ENCODE results near the gene CD2BP2. TPM values are rescaled to one million over a fixed set of nuclear protein-coding genes. Genes with fewer than 3 reads are reported as not detected.

Gene CD2BP2
- total and polyA plus RNA-seq, 2 donors (not counting 1 experiment from before 2014, with no cell fraction given) = 35.2 to 45.5 TPM

- no peaks in the 10 kb centered on the region for H3K27me3 ChIP-seq (ENCODE audit: control insufficient read depth, insufficient read depth, low read length)
- TF ChIP-seq, protein P1, sequence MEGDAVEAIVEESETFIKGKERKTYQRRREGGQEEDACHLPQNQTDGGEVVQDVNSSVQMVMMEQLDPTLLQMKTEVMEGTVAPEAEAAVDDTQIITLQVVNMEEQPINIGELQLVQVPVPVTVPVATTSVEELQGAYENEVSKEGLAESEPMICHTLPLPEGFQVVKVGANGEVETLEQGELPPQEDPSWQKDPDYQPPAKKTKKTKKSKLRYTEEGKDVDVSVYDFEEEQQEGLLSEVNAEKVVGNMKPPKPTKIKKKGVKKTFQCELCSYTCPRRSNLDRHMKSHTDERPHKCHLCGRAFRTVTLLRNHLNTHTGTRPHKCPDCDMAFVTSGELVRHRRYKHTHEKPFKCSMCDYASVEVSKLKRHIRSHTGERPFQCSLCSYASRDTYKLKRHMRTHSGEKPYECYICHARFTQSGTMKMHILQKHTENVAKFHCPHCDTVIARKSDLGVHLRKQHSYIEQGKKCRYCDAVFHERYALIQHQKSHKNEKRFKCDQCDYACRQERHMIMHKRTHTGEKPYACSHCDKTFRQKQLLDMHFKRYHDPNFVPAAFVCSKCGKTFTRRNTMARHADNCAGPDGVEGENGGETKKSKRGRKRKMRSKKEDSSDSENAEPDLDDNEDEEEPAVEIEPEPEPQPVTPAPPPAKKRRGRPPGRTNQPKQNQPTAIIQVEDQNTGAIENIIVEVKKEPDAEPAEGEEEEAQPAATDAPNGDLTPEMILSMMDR (conservative IDR thresholded peaks at IDR 0.05 in 1 of 2, IDR thresholded peaks at IDR 0.05 in 1 of 2; ENCODE audit: low read depth in 1 of 2, low read length in 2 of 2) = no peak
- TF ChIP-seq EZH2 (IDR thresholded peaks at IDR 0.05; ENCODE audit: low read length, missing control alignments) = no peak
- no peaks in the 10 kb centered on the region for H3K9me3 ChIP-seq (ENCODE audit: control insufficient read depth, insufficient read depth, low read depth, low read length)
- H3K4me2 ChIP-seq (ENCODE audit: extremely low read depth, insufficient read depth, low read length) = peak overlapping the region; percentile 76
- peaks cover 35% of the 10 kb centered on the region for H3K79me2 ChIP-seq (ENCODE audit: control insufficient read depth, insufficient read depth, low read length)
- peak overlapping the region; percentile 12 to 97 (median 72) for H3K4me3 ChIP-seq (replicated peaks in 1 of 4; ENCODE audit: control extremely low read depth in 1 of 4, insufficient read depth in 1 of 4, low read depth in 3 of 4, low read length in 4 of 4)
- H2AFZ ChIP-seq (ENCODE audit: low read length) = no peak overlapping the region
- no peaks in the 10 kb centered on the region for H4K20me1 ChIP-seq (ENCODE audit: control insufficient read depth, extremely low read depth, insufficient read depth, low read length)
- DNase-seq (ENCODE audit: low read depth in 2 of 2) = no peak
- peaks cover 31% of the 10 kb centered on the region for H3K4me1 ChIP-seq (ENCODE audit: control insufficient read depth, extremely low read depth, insufficient read depth, low read length)
- H3K27ac ChIP-seq (ENCODE audit: insufficient read depth, low read length) = peak overlapping the region; percentile 95
- peaks cover 35% of the 10 kb centered on the region for H3K36me3 ChIP-seq (ENCODE audit: control insufficient read depth, insufficient read depth, low read length)
- peak overlapping the region; percentile 79 for H3K9ac ChIP-seq (ENCODE audit: insufficient read depth, low read length)
Measured at GRCh38 chr16:30355954-30356308, 823 bp upstream of the CD2BP2 start.

GRCh38 chr16:30354423-30355143, 525 bp downstream of the CD2BP2 start:
- H3K79me2 ChIP-seq (ENCODE audit: control insufficient read depth, insufficient read depth, low read length) = peaks cover 25% of the 10 kb centered on the region
- H2AFZ ChIP-seq (ENCODE audit: low read length) = peak overlapping the region; percentile 71
- no peaks in the 10 kb centered on the region for H4K20me1 ChIP-seq (ENCODE audit: control insufficient read depth, extremely low read depth, insufficient read depth, low read length)
- TF ChIP-seq EZH2 (IDR thresholded peaks at IDR 0.05; ENCODE audit: low read length, missing control alignments) = no peak
- TF ChIP-seq, protein P1 (conservative IDR thresholded peaks at IDR 0.05 in 1 of 2, IDR thresholded peaks at IDR 0.05 in 1 of 2; ENCODE audit: low read depth in 1 of 2, low read length in 2 of 2) = no peak
- peak overlapping the region; percentile 78 to 97 (median 95) for H3K4me3 ChIP-seq (replicated peaks in 1 of 4; ENCODE audit: control extremely low read depth in 1 of 4, insufficient read depth in 1 of 4, low read depth in 3 of 4, low read length in 4 of 4)
- no peaks in the 10 kb centered on the region for H3K9me3 ChIP-seq (ENCODE audit: control insufficient read depth, insufficient read depth, low read depth, low read length)
- peak in 1 of 2 donors; percentile 20 for DNase-seq (ENCODE audit: low read depth in 2 of 2)
- H3K9ac ChIP-seq (ENCODE audit: insufficient read depth, low read length) = peak overlapping the region; percentile 98
- no peaks in the 10 kb centered on the region for H3K27me3 ChIP-seq (ENCODE audit: control insufficient read depth, insufficient read depth, low read length)
- peak overlapping the region; percentile 99 for H3K4me2 ChIP-seq (ENCODE audit: extremely low read depth, insufficient read depth, low read length)
- H3K27ac ChIP-seq (ENCODE audit: insufficient read depth, low read length) = peak overlapping the region; percentile 95
- H3K4me1 ChIP-seq (ENCODE audit: control insufficient read depth, extremely low read depth, insufficient read depth, low read length) = peaks cover 31% of the 10 kb centered on the region
- H3K36me3 ChIP-seq (ENCODE audit: control insufficient read depth, insufficient read depth, low read length) = peaks cover 37% of the 10 kb centered on the region

DNA sequence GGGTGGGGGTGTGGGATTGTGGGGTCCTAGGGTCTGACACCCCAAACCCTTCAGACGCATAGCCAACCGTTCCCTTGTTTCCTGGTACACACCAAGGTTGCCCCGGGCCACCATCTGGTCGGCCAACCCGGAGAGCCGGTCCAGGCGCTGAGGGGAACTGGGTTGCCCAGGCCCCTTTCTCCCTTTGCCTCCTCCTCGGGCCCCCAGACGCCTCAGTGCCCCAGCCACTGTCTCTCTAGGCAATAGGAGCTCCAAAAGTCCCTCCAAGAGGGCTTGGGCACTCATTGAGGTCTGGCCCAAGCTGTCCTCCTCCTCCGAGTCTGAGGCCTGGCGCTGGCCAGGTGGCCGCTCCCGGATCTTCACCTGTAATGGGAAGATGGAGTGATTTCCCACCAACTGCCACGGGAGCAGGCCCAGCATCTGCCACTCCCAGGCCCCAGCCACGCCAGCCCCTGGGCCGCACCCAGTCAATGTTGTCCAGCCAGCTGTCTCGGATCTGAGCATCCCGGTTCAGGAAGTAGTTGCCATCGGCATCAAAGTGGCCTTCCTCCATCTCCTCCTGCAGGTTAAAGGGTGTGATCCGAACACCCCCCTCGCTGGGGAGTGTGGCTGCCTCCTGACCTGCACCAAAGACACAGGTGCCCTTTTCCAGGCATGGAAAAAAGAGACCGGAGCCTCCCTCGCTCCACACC, 1.5 kb downstream of the CD2BP2 start:
- no peak for DNase-seq (ENCODE audit: low read depth in 2 of 2)
- H3K4me3 ChIP-seq (replicated peaks in 1 of 4; ENCODE audit: control extremely low read depth in 1 of 4, insufficient read depth in 1 of 4, low read depth in 3 of 4, low read length in 4 of 4) = peak overlapping the region; percentile 78 to 97 (median 95)
- TF ChIP-seq, protein P1 (conservative IDR thresholded peaks at IDR 0.05 in 1 of 2, IDR thresholded peaks at IDR 0.05 in 1 of 2; ENCODE audit: low read depth in 1 of 2, low read length in 2 of 2) = no peak
- TF ChIP-seq EZH2 (IDR thresholded peaks at IDR 0.05; ENCODE audit: low read length, missing control alignments) = no peak
- H3K27me3 ChIP-seq (ENCODE audit: control insufficient read depth, insufficient read depth, low read length) = no peaks in the 10 kb centered on the region
- peaks cover 21% of the 10 kb centered on the region for H3K79me2 ChIP-seq (ENCODE audit: control insufficient read depth, insufficient read depth, low read length)
- no peaks in the 10 kb centered on the region for H4K20me1 ChIP-seq (ENCODE audit: control insufficient read depth, extremely low read depth, insufficient read depth, low read length)
- H2AFZ ChIP-seq (ENCODE audit: low read length) = no peak overlapping the region
- peak overlapping the region; percentile 95 for H3K27ac ChIP-seq (ENCODE audit: insufficient read depth, low read length)
- H3K4me1 ChIP-seq (ENCODE audit: control insufficient read depth, extremely low read depth, insufficient read depth, low read length) = peaks cover 31% of the 10 kb centered on the region
- peak overlapping the region; percentile 99 for H3K4me2 ChIP-seq (ENCODE audit: extremely low read depth, insufficient read depth, low read length)
- H3K36me3 ChIP-seq (ENCODE audit: control insufficient read depth, insufficient read depth, low read length) = peaks cover 32% of the 10 kb centered on the region
- no peaks in the 10 kb centered on the region for H3K9me3 ChIP-seq (ENCODE audit: control insufficient read depth, insufficient read depth, low read depth, low read length)
- H3K9ac ChIP-seq (ENCODE audit: insufficient read depth, low read length) = no peak overlapping the region
